Stimulated activated effector memory CD8-positive, alpha-beta T cell treated with anti-CD3 and anti-CD28 coated beads, Interleukin-12 subunit alpha, Interleukin-12 subunit beta, amount 100 ng/mL, for 72 hours (primary cell): ENCODE results near the gene RHOF.

Experiments used
- ATAC-seq: fragments of 150-1000 bp; cut with Tn5 transposase; 2 replicates; pipeline ENCODE4 v1.10.0; 2021
- DNase-seq, 2 donors: peaks; one replicate each; pipeline ENCODE4 v3.0.0; 2021 to 2022; ENCODE audit warnings: low spot score in 2 of 2
- H3K27ac Mint-ChIP-seq: one replicate; pipeline ENCODE4 v1.8.0; 2022; ENCODE audit warnings: mild to moderate bottlenecking, mixed read lengths
- H3K36me3 Mint-ChIP-seq: one replicate; pipeline ENCODE4 v1.8.0; 2022; ENCODE audit warnings: mild to moderate bottlenecking, mixed read lengths
- H3K4me1 Mint-ChIP-seq: one replicate; pipeline ENCODE4 v1.8.0; 2022; ENCODE audit warnings: mixed read lengths
- H3K4me3 Mint-ChIP-seq: one replicate; pipeline ENCODE4 v1.8.0; 2022; ENCODE audit warnings: mild to moderate bottlenecking, mixed read lengths
- H3K9me3 Mint-ChIP-seq: one replicate; pipeline ENCODE4 v1.8.0; 2022; ENCODE audit warnings: mixed read lengths

The RHOF gene

DNA sequence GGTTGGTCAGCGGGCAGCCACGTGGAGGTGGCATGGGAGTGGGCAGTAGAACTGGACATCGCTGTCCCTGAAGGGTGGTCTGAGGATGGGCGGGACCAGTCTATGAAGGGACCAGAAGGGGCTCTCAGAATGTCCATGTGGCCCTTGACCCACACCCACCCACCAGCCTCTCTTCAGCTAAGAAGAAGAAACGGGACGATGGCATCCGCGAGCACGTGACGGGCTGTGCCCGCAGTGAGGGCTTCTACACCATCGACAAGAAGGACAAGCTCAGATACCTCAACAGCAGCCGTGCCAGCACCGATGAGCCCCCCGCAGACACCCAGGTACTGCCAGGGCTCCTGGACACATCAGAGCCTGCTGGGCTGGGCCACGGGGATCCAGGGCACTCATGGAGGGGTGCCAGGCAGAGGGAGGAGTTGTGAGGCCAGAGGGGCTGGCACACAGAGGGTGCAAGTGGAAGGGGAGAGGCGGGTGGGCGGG lies 31.6 kb upstream of the RHOF start:
- no peak for DNase-seq
- no peak for ATAC-seq
- Mint-ChIP-seq H3K4me3 (no peak overlapping the region), H3K9me3 (no peaks in the 10 kb centered on the region), H3K4me1 (peaks cover 25% of the 10 kb centered on the region), H3K27ac (peak overlapping the region; percentile 93), H3K36me3 (peaks cover 96% of the 10 kb centered on the region)

DNA sequence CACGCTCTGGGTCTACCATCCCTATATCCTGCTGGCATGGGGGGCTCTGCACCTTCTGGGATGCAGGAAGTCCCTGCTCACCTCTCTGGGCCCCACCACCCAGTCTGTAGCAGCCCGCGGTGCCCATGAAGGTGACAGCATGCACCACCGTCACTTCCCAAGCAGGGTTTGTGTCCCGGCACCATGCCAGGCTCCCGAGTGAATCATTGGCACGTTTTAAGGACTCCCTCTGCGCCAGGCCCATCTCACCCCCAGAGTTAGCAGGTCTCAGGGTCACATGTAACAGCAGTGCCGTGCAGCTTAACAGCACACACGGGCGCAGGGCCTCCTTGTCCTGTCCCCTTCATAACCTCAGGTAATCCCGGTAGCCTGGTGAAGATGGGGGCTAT lies 30.2 kb upstream of the RHOF start:
- Mint-ChIP-seq H3K4me3 (no peak overlapping the region), H3K27ac (no peak overlapping the region), H3K4me1 (peaks cover 18% of the 10 kb centered on the region), H3K9me3 (no peaks in the 10 kb centered on the region), H3K36me3 (peaks cover 96% of the 10 kb centered on the region)
- ATAC-seq (no peak), DNase-seq (no peak)

DNA sequence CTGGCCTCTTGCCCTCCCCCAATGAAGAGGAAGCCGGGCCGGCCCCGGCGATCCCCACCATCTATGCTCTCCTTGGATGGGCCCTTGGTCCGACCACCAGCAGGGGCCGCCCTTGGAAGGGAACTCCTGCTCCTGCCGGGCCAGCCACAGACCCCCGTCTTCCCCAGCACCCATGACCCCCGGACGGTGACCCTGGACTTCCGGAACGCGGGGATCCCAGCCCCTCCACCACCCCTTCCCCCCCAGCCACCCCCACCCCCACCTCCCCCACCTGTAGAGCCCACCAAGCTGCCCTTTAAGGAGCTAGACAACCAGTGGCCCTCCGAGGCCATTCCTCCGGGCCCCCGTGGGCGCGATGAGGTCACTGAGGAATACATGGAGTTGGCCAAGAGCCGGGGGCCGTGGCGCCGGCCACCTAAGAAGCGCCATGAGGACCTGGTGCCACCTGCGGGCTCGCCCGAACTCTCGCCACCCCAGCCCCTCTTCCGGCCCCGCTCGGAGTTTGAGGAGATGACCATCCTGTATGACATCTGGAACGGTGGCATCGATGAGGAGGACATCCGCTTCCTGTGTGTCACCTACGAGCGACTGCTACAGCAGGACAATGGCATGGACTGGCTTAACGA lies 29.7 kb upstream of the RHOF start:
- H3K36me3 Mint-ChIP-seq, result peaks cover 96% of the 10 kb centered on the region
- DNase-seq (no peak), ATAC-seq (no peak)
- no peak overlapping the region for H3K4me3 Mint-ChIP-seq
- H3K4me1 Mint-ChIP-seq, result peaks cover 13% of the 10 kb centered on the region
- no peak overlapping the region for H3K27ac Mint-ChIP-seq
- H3K9me3 Mint-ChIP-seq, result no peaks in the 10 kb centered on the region

DNA sequence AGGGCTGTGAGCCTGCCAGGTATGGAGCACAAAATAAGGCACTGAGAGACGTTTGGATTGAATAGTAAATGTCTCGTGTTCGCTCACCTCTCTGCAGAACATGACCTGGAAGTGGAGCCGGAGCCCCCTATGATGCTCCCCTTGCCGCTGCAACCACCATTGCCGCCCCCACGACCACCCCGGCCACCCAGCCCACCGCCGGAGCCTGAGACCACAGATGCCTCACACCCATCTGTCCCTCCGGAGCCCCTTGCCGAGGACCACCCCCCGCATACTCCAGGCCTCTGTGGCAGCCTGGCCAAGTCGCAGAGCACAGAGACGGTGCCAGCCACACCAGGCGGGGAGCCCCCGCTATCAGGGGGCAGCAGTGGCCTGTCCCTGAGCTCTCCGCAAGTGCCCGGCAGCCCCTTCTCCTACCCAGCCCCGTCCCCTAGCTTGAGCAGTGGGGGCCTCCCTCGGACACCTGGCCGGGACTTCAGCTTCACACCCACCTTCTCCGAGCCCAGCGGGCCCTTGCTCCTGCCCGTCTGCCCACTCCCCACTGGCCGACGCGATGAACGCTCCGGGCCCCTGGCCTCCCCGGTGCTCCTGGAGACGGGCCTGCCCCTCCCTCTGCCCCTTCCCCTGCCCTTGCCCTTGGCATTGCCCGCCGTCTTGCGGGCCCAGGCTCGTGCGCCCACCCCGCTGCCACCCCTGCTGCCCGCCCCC lies 29.1 kb upstream of the RHOF start:
- Mint-ChIP-seq H3K27ac (no peak overlapping the region), H3K4me1 (peaks cover 12% of the 10 kb centered on the region), H3K9me3 (no peaks in the 10 kb centered on the region), H3K36me3 (peaks cover 96% of the 10 kb centered on the region), H3K4me3 (no peak overlapping the region)
- ATAC-seq (no peak), DNase-seq (no peak)

GRCh38 chr12:121820056-121820455 lies 26.6 kb upstream of the RHOF start:
- H3K36me3 Mint-ChIP-seq, result peaks cover 96% of the 10 kb centered on the region
- peaks cover 6% of the 10 kb centered on the region for H3K4me1 Mint-ChIP-seq
- no peak for ATAC-seq
- H3K9me3 Mint-ChIP-seq, result no peaks in the 10 kb centered on the region
- H3K4me3 Mint-ChIP-seq, result no peak overlapping the region
- DNase-seq, result no peak
- no peak overlapping the region for H3K27ac Mint-ChIP-seq

GRCh38 chr12:121819212-121819949 lies 25.9 kb upstream of the RHOF start:
- ATAC-seq (no peak), DNase-seq (no peak)
- Mint-ChIP-seq H3K36me3 (peaks cover 96% of the 10 kb centered on the region), H3K4me3 (no peak overlapping the region), H3K9me3 (no peaks in the 10 kb centered on the region), H3K4me1 (peaks cover 6% of the 10 kb centered on the region), H3K27ac (peak overlapping the region; percentile 52)

DNA sequence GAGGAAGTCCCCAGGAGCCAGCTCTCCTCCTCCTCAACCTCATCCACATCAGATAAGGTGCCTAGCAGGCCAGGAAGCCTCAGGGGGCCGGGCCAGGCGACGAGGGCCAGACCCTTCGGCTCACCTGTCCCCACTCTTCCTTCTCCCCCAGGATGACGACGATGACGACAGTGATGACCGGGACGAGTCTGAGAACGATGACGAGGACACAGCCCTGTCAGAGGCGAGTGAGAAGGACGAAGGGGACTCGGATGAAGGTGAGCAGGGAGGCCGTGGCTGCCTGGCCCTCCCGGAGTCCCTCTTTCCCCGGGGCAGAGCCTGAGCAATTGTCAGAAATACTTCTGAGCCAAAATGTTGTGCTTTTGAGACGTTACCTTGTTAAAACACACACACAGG lies 24.2 kb upstream of the RHOF start:
- Mint-ChIP-seq H3K4me1 (peaks cover 18% of the 10 kb centered on the region), H3K36me3 (peaks cover 97% of the 10 kb centered on the region), H3K27ac (peak overlapping the region; percentile 6), H3K4me3 (no peak overlapping the region), H3K9me3 (no peaks in the 10 kb centered on the region)
- no peak for ATAC-seq
- DNase-seq, result no peak

DNA sequence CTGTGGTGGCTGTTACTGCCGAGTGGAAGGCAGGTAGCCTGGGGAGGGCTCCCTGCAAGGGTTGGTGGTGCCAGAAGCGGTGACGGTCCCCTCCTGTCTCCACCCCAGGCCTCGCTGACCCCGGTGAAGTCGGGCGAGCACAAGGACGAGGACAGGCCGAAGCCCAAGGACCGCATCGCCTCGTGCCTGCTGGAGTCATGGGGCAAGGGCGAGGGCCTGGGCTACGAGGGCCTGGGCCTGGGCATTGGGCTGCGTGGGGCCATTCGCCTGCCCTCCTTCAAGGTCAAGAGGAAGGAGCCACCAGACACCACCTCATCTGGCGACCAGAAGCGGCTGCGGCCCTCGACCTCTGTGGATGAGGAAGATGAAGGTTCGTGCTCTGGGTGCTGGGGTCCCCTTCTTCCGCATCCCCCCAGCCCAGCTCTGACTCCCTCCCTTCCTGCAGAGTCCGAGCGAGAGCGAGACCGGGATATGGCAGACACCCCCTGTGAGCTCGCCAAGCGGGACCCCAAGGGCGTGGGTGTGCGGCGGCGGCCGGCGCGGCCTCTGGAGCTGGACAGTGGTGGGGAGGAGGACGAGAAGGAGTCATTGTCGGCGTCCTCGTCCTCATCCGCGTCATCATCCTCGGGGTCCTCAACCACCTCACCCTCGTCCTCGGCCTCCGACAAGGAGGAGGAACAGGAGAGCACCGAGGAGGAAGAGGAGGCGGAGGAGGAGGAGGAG lies 23.6 kb upstream of the RHOF start:
- H3K9me3 Mint-ChIP-seq, result no peaks in the 10 kb centered on the region
- no peak overlapping the region for H3K4me3 Mint-ChIP-seq
- peak overlapping the region; percentile 79 for H3K27ac Mint-ChIP-seq
- ATAC-seq (no peak), DNase-seq (no peak)
- H3K4me1 Mint-ChIP-seq, result peaks cover 23% of the 10 kb centered on the region
- peaks cover 97% of the 10 kb centered on the region for H3K36me3 Mint-ChIP-seq

- peaks cover 97% of the 10 kb centered on the region for H3K36me3 Mint-ChIP-seq
- DNase-seq, result no peak
- ATAC-seq, result no peak
- H3K4me3 Mint-ChIP-seq, result no peak overlapping the region
- no peaks in the 10 kb centered on the region for H3K9me3 Mint-ChIP-seq
- H3K27ac Mint-ChIP-seq, result peak overlapping the region; percentile 50
- peaks cover 36% of the 10 kb centered on the region for H3K4me1 Mint-ChIP-seq
These were observed 21.8 kb upstream of the RHOF start for GRCh38 chr12:121815263-121815662.

DNA sequence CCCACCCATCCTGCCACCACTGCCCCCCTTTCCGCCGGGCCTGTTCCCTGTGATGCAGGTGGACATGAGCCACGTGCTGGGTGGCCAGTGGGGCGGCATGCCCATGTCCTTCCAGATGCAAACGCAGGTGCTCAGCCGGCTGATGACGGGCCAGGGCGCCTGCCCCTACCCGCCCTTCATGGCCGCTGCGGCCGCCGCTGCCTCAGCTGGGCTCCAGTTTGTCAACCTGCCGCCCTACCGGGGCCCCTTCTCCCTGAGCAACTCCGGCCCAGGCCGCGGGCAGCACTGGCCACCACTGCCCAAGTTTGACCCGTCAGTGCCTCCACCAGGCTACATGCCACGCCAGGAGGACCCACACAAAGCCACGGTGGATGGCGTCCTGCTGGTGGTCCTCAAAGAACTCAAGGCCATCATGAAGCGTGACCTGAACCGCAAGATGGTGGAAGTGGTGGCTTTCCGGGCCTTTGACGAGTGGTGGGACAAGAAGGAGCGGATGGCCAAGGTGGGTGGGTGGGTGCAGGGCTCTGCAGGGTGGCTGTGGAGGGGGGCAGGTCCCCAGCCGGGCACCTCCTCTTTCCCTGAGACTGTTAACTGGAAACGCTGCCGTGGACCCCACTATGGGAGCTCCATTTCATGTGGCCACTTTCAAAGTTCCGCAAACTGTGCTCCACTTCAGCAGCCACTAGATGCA lies 21.1 kb upstream of the RHOF start:
- no peak for DNase-seq
- no peak for ATAC-seq
- Mint-ChIP-seq H3K27ac (no peak overlapping the region), H3K4me3 (no peak overlapping the region), H3K4me1 (peaks cover 36% of the 10 kb centered on the region), H3K36me3 (peaks cover 97% of the 10 kb centered on the region), H3K9me3 (no peaks in the 10 kb centered on the region)

GRCh38 chr12:121813951-121814350 lies 20.5 kb upstream of the RHOF start:
- H3K27ac Mint-ChIP-seq, result peak overlapping the region; percentile 67
- DNase-seq (no peak), ATAC-seq (no peak)
- no peaks in the 10 kb centered on the region for H3K9me3 Mint-ChIP-seq
- H3K4me1 Mint-ChIP-seq, result peaks cover 36% of the 10 kb centered on the region
- peaks cover 97% of the 10 kb centered on the region for H3K36me3 Mint-ChIP-seq
- peak overlapping the region; percentile 76 for H3K4me3 Mint-ChIP-seq

DNA sequence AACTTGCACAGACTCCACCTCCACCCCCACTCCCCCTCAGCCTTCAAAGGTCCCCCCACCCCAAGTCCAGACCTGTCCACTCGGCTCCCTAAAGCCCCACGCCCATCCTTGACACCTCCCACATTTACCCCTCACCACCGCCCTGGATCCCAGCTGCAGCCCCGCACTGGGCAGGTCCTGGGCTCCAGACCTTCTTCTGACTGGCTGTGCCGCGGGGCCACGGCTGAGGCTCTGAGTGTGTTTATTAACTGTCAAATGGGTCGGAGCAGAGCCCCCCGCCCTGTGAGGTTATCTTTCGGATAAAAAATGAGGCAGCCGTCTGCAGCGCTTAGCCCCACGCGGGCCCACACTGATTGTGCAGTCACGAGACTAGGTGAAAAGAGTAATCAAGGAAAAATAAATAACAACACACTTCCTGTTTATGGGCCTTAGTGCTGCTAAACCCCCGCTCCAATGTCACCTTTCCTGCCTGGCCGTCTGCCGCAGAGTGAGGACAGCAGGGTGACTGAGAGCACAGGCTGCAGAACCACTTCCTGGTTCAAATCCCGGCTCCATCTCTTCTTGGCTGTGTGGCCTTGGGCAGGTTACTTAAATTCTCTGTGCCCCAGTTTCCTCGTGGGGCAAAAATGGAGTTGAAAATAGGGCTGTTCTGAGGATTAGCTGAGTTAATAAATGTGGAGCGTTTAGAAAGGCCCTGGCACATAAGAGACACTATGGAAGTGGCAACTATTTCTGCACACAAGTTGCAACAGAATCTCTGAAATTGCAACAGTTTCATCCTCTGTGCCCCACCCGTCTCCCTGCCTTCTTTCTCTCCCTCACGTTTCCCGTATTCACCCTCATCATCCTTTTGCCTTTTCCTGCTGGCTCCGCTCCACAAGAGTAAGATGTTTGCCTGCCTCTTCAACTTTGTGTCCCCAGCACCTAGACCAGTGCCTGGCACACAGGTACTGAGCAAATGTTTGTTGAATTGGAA lies 19.7 kb upstream of the RHOF start:
- peak overlapping the region; percentile 76 for H3K4me3 Mint-ChIP-seq
- no peaks in the 10 kb centered on the region for H3K9me3 Mint-ChIP-seq
- H3K36me3 Mint-ChIP-seq, result peaks cover 97% of the 10 kb centered on the region
- peak overlapping the region; percentile 67 for H3K27ac Mint-ChIP-seq
- peaks cover 36% of the 10 kb centered on the region for H3K4me1 Mint-ChIP-seq
- ATAC-seq, result no peak
- DNase-seq, result no peak

- Mint-ChIP-seq H3K27ac (peak overlapping the region; percentile 67), H3K36me3 (peaks cover 97% of the 10 kb centered on the region)
- DNase-seq, result peak in 1 of 2 donors; percentile 79
These were observed 18.9 kb upstream of the RHOF start for GRCh38 chr12:121812320-121812871.

More at GRCh38 chr12:121812320-121812871, 18.9 kb upstream of the RHOF start:
- Mint-ChIP-seq H3K4me3 (peak overlapping the region; percentile 76), H3K4me1 (peaks cover 39% of the 10 kb centered on the region), H3K9me3 (no peaks in the 10 kb centered on the region)
- peak; percentile 75 for ATAC-seq
